T-helper 2 cell treated with Interferon-gamma antibody and Interleukin-4, amounts not matched to agents 5 μg/mL and 100 μg/mL, for 36 hours (primary cell): ENCODE data around the gene STARD13.

ENCODE experiments used
- DNase-seq: peaks from one replicate; pipeline ENCODE4 v3.0.0; 2021; ENCODE audit warnings: low spot score
- H3K27ac Mint-ChIP-seq: one replicate; pipeline ENCODE4 v1.8.0; 2021; ENCODE audit warnings: mild to moderate bottlenecking, mixed read lengths
- H3K27me3 Mint-ChIP-seq: one replicate; pipeline ENCODE4 v1.8.0; 2021; ENCODE audit warnings: low read depth, mixed read lengths
- H3K36me3 Mint-ChIP-seq: one replicate; pipeline ENCODE4 v1.8.0; 2021; ENCODE audit warnings: low read depth, mixed read lengths
- H3K4me1 Mint-ChIP-seq: one replicate; pipeline ENCODE4 v1.8.0; 2021; ENCODE audit warnings: low read depth, mixed read lengths
- H3K4me3 Mint-ChIP-seq: one replicate; pipeline ENCODE4 v1.8.0; 2022; ENCODE audit warnings: mild to moderate bottlenecking, moderate library complexity, mixed read lengths
- H3K9me3 Mint-ChIP-seq: one replicate; pipeline ENCODE4 v1.8.0; 2021; ENCODE audit warnings: mixed read lengths

STARD13 gene

DNA sequence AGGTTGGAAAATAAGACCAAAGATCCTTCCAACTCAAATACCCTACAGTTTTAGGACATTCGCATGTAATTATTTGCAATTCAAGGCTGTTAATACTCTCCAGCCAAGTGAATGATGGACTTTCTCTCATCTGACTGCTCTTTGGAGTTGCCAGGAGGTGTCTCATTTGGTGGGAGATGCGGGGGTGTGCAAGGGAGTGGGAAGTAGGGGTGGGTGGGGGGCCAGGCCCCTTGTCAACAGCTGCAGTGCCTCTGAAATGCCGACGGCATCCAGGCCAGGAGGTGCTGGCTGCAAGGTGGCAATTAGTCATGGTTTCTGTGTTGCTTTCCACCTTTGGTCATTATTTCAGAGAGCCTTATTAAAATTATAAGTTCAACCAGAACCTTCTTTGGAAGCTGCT is 147.8 kb downstream of the STARD13 start:
- no peak overlapping the region for H3K27ac Mint-ChIP-seq
- no peak overlapping the region for H3K4me3 Mint-ChIP-seq
- peaks cover 32% of the 10 kb centered on the region for H3K9me3 Mint-ChIP-seq
- no peaks in the 10 kb centered on the region for H3K27me3 Mint-ChIP-seq
- H3K36me3 Mint-ChIP-seq = no peaks in the 10 kb centered on the region
- DNase-seq = no peak
- H3K4me1 Mint-ChIP-seq = no peaks in the 10 kb centered on the region

DNA sequence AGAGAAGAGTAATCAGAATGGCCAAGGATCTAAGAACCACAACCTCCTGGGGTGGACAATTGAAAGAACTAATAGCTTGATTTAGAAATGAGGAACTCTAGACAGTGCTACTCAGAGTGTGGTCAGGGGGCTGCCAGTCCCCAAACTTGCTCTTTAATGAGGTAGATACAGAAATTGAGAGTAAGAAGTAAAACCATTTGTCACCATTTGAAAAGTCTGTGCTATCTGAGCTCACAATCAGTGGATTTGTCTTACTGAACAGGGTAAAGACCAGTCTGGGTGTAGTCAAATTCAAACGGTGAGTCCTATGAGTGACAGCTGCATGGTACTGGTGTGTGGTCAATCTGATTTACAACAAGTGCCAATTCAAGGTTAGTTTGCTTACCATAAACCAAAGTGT is 150.5 kb downstream of the STARD13 start:
- H3K27ac Mint-ChIP-seq = no peak overlapping the region
- H3K4me3 Mint-ChIP-seq = no peak overlapping the region
- peaks cover 4% of the 10 kb centered on the region for H3K36me3 Mint-ChIP-seq
- no peaks in the 10 kb centered on the region for H3K4me1 Mint-ChIP-seq
- DNase-seq = no peak
- H3K9me3 Mint-ChIP-seq = peaks cover 40% of the 10 kb centered on the region
- H3K27me3 Mint-ChIP-seq = no peaks in the 10 kb centered on the region

DNA sequence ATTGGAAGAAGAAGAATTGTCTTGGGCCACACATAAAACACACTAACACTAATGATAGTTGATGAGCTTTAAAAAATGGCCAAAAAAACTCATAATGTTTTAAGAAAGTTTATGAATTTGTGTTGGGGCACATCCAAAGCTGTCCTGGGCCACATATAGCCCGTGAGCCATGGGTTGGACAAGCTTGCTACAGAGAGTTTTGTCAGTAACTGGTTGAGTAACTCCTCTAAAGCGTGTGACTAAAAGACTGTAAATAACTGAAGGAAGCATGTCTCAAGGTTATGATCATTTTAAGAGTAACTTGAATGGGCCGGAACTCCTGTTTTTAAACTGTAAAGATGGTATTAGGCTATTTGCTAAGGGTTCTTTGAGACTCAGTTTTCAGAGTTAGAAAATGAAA is 151.3 kb downstream of the STARD13 start:
- DNase-seq = no peak

DNA sequence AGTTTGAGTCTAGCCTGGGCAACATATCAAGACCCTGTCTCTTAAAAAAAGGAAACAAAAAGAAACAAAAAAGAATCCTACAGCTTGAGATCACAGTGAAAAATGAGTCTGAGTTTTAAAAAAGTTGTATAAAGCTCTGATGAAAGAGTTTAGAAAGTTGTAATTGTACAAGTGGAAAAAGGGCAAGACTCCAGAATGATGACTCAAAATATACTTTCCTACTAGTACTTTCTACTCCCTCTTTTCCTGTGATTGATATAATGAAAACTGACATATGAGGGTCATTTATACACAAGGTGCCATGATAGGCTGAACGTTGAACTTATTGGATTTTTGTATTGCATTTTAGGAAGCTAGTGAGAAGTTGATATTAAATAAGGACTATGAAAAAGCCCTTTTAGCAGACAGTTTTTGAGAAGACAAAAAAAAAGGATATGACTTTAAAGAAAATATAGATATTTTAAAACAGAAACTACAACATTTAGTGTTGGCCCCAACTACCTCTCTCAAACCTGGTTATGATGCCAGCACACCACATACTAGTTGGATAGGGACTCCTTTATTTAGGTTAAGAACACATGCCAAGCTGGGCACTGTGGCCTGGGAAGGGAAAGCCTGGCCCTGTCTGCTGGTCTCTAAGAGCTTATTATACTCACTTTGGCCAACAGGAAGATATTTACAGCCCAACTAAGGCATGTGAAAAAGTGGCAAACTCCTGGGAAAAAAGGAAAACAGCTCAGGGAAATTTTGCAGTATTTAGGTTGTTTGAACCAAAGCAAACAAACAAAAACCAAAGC is 152.7 kb downstream of the STARD13 start:
- peaks cover 40% of the 10 kb centered on the region for H3K9me3 Mint-ChIP-seq
- H3K27ac Mint-ChIP-seq = no peak overlapping the region
- no peak for DNase-seq
- H3K4me1 Mint-ChIP-seq = no peaks in the 10 kb centered on the region
- H3K27me3 Mint-ChIP-seq = no peaks in the 10 kb centered on the region
- peaks cover 5% of the 10 kb centered on the region for H3K36me3 Mint-ChIP-seq
- H3K4me3 Mint-ChIP-seq = no peak overlapping the region

More for the DNA sequence above, 151.3 kb downstream of the STARD13 start:
- H3K36me3 Mint-ChIP-seq = peaks cover 5% of the 10 kb centered on the region
- no peak overlapping the region for H3K27ac Mint-ChIP-seq
- no peak overlapping the region for H3K4me3 Mint-ChIP-seq
- H3K9me3 Mint-ChIP-seq = peaks cover 40% of the 10 kb centered on the region
- H3K4me1 Mint-ChIP-seq = no peaks in the 10 kb centered on the region
- H3K27me3 Mint-ChIP-seq = no peaks in the 10 kb centered on the region

DNA sequence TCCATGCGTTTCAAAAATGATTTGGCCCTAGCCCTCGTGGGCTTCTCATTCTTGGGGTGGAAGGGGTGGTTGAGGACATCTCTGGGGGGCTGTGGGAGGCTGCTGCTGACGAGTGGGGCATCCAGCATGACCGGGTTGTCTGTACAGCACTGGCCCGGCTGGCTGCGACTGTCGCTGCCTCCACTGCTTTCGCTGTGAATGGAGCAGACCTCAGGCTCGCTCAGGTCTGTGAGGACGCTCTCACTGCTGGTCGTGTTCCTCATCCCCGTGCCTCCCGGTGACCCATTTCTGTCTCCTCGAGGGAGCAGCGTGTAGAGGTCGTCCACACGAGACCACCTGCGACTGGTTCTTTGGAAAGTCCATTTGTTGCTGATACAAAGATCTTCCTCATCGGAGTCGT is 155.7 kb downstream of the STARD13 start:
- H3K4me3 Mint-ChIP-seq = no peak overlapping the region
- H3K9me3 Mint-ChIP-seq = peaks cover 28% of the 10 kb centered on the region
- H3K27ac Mint-ChIP-seq = no peak overlapping the region
- no peak for DNase-seq
- H3K36me3 Mint-ChIP-seq = peaks cover 5% of the 10 kb centered on the region
- no peaks in the 10 kb centered on the region for H3K27me3 Mint-ChIP-seq
- H3K4me1 Mint-ChIP-seq = no peaks in the 10 kb centered on the region

GRCh38 chr13:33129094-33129832 is 156.3 kb downstream of the STARD13 start:
- Mint-ChIP-seq H3K4me3 (no peak overlapping the region), H3K4me1 (no peaks in the 10 kb centered on the region), H3K27me3 (no peaks in the 10 kb centered on the region), H3K9me3 (peaks cover 22% of the 10 kb centered on the region), H3K36me3 (peaks cover 5% of the 10 kb centered on the region), H3K27ac (no peak overlapping the region)
- DNase-seq = no peak

DNA sequence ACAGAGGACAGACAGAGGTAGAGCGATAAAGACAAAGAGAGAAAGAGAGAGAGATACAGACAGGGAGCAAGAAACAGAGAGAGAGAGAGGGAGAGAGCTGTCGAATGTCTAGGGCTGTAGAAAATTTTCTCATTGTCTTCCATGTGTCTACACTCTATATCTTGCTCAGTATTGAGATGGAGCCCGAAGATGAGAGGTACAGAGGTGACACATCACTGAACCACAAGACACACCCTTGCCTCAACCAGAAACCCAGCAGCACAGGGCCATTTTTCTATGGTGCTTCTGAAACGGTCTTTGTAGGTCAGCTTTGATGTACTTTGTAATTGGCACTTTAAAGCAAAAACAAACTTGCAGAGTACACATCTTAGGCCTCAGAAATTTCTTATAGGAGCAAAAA is 157.4 kb downstream of the STARD13 start:
- Mint-ChIP-seq H3K4me1 (peaks cover 5% of the 10 kb centered on the region), H3K27ac (no peak overlapping the region), H3K36me3 (peaks cover 5% of the 10 kb centered on the region), H3K27me3 (no peaks in the 10 kb centered on the region), H3K4me3 (no peak overlapping the region), H3K9me3 (peaks cover 10% of the 10 kb centered on the region)
- no peak for DNase-seq

- H3K9me3 Mint-ChIP-seq = peaks cover 3% of the 10 kb centered on the region
- peaks cover 7% of the 10 kb centered on the region for H3K4me1 Mint-ChIP-seq
- peaks cover 7% of the 10 kb centered on the region for H3K36me3 Mint-ChIP-seq
- no peak overlapping the region for H3K27ac Mint-ChIP-seq
- no peaks in the 10 kb centered on the region for H3K27me3 Mint-ChIP-seq
- no peak overlapping the region for H3K4me3 Mint-ChIP-seq
- DNase-seq = no peak
Observed at GRCh38 chr13:33127009-33127551, 158.5 kb downstream of the STARD13 start.

DNA sequence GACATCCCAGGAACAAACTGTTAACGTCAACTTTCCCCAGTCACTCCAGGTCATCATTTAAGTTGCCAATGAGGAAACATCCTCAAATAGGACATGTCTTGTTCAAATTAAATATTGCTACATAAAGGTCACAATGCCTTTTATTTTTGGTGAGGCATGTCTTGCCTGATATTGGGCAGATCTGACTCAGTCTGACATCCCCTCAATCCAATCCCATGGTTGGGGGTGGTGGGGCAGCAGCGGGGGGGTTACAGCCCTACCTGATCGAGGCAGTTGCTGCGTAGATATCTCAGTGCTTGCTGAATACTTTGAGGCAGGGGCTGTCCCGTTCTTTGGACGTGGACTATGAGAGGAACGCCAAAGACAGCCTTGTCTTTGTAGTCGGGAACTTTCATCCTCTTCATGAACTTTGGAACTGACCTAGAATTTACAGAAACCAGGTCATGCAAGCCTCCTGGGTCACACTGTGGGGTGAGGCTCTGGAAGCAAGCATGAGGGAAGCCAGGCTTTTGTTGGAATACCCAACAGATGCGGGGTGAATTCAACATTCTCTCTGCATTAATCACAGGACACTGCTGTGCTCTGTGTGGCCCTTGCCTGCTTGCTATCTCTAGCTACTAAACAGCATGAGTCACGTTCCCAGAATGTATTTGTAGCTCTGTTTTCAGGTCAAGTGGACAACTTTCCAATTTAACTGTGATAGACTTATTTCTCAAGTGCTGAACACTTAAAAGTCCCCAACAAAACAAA is 159.6 kb downstream of the STARD13 start:
- H3K27ac Mint-ChIP-seq = no peak overlapping the region
- no peak overlapping the region for H3K4me3 Mint-ChIP-seq
- H3K27me3 Mint-ChIP-seq = no peaks in the 10 kb centered on the region
- DNase-seq = no peak
- no peaks in the 10 kb centered on the region for H3K9me3 Mint-ChIP-seq
- peaks cover 7% of the 10 kb centered on the region for H3K36me3 Mint-ChIP-seq
- H3K4me1 Mint-ChIP-seq = peaks cover 7% of the 10 kb centered on the region

DNA sequence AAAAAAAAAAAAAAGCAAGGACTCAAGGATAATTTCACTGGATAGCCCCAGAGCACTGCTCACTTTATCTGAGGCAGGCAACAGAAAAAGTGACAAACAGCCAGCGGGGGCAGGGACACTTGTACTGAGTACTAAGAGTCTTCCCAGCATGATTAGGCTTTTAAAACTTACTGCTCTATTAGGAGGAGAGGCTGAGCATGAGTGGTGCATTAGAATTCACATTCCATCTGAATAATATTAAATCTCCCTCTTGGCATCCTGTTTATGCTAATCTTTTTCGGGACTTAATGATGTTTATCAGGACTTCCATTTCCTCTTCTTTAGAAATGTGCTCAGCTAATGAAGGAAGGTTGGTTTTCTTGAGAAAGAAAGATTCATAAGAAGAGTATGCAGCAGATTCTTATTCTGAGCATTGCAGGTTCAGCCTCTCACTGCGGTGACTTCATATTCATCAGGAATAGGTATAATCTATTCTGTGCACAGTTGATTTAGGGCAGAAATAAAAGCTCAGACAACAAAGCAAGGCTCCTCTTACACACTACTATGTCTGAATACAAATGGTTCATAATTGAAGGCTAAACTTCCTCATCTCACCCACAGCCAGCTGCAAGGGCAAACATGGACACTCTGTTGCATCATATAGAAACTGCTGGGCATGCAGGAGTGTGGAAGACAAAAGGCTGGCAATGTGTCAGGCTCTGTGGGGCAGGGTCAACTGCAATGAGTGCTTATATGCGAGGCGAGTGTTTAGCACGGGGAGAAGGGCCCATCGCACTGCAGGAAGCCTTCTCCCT is 162.3 kb downstream of the STARD13 start:
- Mint-ChIP-seq H3K4me3 (no peak overlapping the region), H3K27ac (no peak overlapping the region), H3K27me3 (no peaks in the 10 kb centered on the region), H3K9me3 (no peaks in the 10 kb centered on the region), H3K4me1 (peaks cover 7% of the 10 kb centered on the region), H3K36me3 (peaks cover 2% of the 10 kb centered on the region)
- DNase-seq = no peak

DNA sequence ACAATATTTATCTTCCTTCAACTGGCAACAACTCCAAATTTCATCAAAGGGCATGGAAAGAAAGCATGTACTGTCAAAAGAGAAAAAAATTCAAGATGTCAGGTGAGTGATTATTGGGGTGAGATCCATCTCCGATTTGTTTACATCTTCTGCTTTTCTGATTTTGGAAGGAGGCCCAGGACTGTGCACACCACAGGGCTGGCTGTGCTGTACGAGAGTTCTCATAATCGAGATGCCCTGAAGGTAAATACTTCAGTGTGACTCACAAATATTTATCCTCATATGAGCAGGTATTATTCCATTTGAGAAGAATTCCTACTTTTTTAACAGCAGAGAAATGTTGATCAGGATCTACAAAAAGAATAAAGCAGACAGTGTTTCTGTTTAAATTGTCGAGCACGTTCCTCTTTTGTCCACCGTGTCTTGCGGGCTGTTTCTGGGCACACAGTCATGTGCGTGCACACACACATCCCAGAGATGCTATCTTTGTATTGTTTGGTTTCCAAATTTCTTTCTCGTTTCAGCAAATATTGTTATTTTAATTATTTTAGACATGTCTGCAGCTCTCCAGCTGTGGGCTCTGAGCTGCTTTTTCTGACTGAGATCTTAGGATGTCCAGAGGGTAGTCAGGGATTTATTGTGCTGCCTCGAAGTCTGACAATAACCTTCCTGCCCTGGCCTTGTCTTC is 165.6 kb downstream of the STARD13 start:
- no peak for DNase-seq
- no peak overlapping the region for H3K4me3 Mint-ChIP-seq
- no peak overlapping the region for H3K27ac Mint-ChIP-seq
- H3K36me3 Mint-ChIP-seq = peaks cover 2% of the 10 kb centered on the region
- H3K4me1 Mint-ChIP-seq = peaks cover 7% of the 10 kb centered on the region
- no peaks in the 10 kb centered on the region for H3K9me3 Mint-ChIP-seq
- peaks cover 2% of the 10 kb centered on the region for H3K27me3 Mint-ChIP-seq

GRCh38 chr13:33119022-33119781 is 166.4 kb downstream of the STARD13 start:
- peaks cover 2% of the 10 kb centered on the region for H3K36me3 Mint-ChIP-seq
- peaks cover 7% of the 10 kb centered on the region for H3K4me1 Mint-ChIP-seq
- H3K4me3 Mint-ChIP-seq = no peak overlapping the region
- no peak overlapping the region for H3K27ac Mint-ChIP-seq
- H3K9me3 Mint-ChIP-seq = no peaks in the 10 kb centered on the region
- no peak for DNase-seq
- peaks cover 2% of the 10 kb centered on the region for H3K27me3 Mint-ChIP-seq
